GM21528 (cell line): ENCODE data around the gene IL17D.
"Not testable (repeated sequence)": the region's sequence is repeated elsewhere in the genome, so short reads cannot be mapped to it uniquely, and the experiment has no call there.

Experiments used
- ATAC-seq: cut with Tn5 transposase; IDR thresholded peaks from one replicate; pipeline ENCODE4 v1.9.1; 2021; ENCODE audit warnings: mild to moderate bottlenecking, moderate library complexity; ENCODE audit not compliant: unreplicated experiment, low FRiP score

The IL17D gene

DNA sequence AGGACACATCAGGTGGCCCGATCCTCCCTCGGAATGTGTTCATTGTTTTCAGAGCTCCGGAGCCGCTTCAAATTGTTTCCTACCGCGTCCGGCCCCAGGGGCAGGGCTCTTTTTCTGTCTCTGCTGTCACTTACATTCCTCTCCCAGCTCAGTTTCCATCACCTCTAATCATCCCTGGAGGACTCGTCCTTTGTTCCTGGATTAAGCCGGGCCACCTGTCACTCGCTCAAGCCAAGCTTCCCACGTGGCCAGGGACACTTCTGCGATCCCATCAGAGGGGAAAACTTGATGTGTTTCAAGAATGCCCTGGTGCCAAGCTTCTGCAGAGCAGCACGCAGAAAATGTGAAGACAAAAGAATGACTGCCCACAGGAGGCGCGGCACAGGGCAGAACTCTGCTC lies 13.5 kb downstream of the IL17D start:
- no peak for ATAC-seq

DNA sequence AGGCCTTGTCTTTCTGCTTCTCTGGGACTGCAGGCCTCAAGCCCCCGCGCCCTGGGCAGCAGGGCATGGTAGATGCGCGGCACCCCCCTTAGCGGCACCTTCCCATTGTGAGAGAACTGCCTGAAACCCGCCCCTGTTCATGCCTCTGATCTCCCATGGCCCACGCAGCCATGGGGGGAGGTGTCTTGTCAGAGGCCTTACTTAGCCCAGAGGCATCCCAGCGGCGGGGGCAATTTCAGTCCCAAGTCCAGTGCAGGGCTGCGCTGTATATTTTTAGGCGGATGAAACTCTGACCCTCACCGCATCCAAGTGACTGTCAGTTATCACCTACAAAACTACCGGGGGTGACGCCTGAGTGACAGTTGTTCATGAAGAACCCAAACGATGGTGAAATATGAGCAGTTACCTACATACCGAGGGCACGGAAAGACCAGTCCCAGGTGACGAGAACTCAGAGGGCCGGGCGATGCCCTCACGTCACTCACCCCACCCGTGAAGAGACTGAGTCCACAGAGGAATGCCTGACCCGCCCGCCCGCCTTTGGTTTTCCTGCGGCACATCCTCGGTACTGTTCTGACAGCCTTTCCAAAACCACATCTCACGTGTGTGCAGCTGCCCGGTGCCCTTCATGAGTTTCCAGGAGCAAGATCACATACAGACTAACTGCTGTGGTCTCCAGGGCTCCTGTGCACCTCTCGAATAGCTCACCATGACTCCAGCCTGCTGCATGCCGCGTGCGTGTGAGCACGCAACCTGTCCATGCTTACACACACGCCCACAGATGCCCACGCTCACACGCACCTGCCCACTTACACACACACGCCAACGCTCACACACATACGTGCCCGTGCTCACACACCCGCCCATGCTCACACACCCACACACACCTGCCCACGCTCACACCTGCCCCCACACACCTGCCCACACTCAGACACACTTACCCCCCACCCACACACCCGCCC lies 14.4 kb downstream of the IL17D start:
- no peak for ATAC-seq

DNA sequence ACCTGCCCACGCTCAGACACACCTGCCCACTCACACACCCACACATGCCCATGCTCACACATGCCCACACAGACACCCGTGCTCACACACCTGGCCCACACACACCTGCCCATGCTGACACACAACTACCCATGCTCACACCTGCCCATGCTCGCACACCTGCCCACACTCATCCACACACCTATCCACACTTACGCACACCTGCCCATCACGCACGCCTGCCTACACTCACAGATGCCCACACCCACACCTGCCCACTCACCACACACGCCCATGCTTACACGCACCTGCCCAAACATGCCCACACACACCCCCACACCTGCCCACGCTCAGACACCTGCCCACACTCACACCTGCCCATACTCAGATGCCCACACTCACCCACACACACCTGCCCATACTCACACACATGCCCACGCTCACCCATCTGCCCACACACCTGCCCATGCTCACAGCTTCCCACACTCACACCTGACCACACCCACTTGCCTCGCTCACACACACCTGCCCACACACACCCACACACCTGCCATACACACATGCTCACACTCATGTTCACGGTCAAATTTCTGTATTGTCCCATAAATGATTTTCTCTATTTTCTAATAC lies 15.6 kb downstream of the IL17D start:
- no peak for ATAC-seq

DNA sequence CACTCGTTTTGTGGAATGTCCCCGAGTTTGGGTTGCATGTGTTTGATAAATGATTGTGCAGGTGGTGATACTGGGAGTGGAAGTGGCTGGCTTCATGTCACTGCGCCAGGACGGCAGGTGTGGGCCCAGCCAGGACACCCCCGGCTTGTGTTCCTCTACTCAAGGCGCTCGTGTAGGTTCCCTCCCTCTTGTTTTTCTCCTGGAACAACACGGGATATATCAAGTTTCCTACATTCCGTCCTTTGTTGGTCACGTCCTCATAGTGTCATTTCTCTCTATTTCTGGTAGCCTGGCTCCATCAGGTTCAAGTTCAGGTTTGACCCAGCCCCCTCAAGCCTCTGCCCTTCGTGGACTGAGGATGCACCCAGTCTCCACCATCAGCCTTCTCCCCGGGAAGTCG lies 16.3 kb downstream of the IL17D start:
- no peak for ATAC-seq

DNA sequence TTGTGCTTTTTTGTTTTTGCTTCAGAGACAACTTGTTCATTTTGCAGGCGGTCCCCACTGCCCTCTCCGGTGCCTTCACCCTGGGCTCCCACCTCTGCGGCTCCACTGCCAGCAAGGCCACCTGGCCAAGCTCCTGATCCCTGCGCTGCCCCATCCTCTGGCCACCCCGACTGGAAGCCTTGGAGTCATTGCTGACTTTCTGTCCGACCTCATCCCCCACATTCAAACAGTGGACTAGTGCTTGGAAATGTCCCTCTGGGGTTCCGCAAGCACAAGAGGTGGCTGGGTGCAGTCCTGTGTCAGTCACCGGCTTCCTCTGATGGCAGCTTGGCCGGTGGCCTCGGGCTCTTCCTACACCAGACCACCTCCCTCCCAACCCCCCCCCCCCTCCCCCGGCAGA lies 17.0 kb downstream of the IL17D start:
- no peak for ATAC-seq

DNA sequence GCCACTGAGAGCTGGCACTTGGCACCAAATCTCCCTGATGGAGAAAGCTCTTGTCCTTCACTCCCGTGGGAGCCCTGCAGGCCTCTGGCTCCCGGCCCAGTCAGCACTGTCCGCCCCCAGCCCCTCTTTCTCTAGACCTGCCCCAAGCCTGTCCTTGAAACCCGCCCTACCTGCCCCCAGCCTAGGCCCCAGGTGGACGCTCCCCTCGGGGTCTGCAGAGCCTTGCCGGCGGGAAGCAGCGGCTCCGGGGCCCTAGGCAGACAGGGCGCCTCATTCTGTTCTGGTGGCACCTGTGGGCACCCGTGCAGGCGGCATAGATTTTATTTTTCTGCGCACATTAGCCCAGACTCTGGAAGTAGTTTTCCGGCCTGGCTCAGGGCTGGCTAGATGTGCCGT lies 17.6 kb downstream of the IL17D start:
- ATAC-seq: no peak

DNA sequence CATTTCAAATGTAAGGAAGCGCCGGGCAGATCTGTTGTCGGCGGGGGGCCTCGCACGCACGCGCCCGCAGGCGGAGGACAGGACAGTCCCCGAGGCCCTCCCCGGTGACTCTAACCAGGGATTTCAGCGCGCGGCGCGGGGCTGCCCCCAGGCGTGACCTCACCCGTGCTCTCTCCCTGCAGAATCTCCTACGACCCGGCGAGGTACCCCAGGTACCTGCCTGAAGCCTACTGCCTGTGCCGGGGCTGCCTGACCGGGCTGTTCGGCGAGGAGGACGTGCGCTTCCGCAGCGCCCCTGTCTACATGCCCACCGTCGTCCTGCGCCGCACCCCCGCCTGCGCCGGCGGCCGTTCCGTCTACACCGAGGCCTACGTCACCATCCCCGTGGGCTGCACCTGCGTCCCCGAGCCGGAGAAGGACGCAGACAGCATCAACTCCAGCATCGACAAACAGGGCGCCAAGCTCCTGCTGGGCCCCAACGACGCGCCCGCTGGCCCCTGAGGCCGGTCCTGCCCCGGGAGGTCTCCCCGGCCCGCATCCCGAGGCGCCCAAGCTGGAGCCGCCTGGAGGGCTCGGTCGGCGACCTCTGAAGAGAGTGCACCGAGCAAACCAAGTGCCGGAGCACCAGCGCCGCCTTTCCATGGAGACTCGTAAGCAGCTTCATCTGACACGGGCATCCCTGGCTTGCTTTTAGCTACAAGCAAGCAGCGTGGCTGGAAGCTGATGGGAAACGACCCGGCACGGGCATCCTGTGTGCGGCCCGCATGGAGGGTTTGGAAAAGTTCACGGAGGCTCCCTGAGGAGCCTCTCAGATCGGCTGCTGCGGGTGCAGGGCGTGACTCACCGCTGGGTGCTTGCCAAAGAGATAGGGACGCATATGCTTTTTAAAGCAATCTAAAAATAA lies 18.2 kb downstream of the IL17D start:
- ATAC-seq: no peak

DNA sequence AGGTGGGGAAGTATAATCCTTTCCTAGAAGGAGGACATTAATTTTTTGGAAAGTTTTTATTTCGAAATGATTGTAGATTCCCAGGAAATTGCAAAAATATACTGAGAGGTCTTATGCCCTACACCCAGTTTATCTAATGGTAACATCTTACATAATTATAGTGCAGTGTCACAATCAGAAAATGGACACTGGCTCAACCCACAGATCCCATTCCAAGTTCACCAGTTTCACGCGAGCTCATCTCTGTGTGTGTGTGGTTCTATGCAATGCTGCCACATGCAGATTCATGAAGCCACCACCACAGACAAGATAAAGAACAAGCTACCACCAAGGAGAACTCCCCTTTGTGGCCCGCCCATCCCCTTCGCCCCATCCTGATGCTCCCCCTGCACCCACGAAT lies 24.4 kb downstream of the IL17D start:
- ATAC-seq: no peak

DNA sequence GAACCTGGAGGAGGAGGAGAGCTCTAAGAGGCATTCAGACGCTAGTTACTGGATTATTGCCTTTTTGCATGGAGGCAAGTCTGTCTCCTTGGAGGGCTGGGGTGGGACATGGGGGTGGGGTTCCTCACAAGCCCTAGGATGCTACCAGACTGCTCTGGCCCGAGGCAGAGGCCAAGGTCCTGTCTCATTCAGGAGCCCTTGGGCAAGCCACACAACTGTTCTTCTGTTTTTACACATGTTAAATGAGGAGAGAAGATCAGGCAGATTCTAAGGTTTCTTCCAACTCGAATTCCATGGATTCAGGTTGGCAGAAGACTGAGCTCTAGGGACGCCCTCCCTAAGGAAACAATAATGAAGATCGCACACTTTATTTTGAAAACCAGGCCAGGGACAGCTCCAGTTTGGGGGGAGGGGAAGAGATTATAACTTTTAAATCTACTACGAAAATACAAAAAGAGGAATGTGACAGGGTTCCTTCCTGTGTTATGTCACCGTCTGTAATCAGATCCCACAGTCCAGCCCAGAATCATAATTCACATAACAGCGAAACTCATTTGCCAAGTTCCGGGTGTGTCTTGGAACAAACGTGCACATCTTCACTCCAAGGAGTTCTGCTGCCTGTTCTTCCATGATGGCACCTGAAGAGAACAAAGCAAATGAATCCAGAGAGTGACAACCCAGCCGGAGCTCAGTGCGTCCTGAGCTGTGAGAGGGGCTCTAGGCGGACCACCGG lies 25.2 kb downstream of the IL17D start:
- no peak for ATAC-seq

DNA sequence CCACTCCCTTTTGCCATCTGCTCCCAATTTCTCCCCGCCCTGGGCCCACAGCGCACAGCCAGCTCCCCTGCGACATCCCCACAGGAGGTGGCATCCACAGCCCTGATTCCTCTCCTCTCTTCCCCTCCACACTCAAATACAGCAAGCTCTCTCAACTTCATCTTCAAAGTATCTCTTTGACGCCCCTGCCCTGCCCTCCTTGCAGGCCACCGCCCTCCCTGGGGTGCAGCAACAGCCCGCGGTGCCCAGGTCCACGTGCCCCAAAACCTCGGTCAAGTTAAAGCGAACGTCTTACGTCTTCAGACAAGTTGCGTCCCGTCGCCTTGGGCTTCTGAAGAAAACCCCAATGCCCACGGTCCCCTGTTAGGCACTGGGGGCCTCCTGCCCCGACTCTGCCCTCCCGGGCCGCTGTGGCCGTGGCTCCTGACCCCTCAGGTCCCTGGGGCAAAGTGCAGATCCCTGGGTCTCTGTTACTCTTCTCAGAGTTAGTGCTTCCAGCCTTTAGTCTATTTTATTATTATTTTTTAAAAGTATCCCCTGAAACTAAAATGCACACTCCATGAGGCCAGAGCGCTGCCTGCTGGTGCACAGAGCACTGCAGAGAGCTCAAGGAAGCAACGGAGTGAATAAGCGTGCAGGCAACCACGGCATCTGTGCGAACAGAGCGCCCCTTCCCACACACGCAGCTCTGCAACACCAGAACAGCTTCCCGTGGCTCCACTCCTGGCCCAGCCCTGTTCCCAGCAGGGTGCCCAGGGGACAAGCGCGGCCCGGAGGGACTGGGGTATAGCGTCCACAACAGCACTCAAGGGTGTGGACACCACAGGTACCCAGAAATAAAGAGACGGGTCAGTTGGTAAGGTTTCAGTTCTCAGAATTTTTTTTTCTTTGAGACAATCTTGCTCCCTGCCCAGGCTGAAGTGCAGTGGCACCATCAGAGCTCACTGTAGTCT lies 26.4 kb downstream of the IL17D start:
- no peak for ATAC-seq

DNA sequence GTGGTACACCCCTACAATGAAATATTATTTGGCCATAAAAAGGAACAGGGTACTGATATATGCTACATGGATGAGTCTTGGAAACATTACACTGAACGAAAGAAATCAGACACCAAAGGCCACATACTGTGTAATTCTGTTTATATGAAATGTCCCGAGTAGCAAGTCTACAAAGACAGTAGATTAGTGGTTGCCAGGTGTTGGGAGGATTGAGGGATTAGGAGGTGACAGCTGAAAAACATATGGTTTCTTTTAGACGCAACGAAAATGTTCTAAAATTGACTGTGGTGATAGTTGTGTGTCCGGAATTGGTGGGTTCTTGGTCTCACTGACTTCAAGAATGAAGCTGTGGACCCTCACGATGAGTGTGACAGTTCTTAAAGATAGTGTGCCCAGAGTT lies 35.1 kb downstream of the IL17D start:
- no peak for ATAC-seq

DNA sequence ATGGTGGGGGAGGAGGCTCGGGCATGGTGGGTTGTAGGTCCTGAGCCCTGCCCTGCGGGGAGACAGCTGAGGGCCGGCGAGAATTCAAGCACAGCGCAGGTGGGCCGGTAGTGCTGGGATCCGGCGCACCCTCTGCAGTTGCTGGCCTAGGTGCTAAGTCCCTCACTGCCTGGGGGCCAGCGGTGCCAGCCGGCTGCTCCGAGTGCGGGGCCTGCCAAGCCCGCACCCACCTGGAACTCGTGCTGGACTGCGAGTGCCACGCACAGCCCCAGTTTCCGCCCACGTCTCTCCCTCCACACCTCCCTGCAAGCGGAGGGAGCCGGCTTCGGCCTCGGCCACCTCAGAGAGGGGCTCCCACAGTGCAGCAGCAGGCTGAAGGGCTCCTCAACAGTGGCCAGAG lies 36.5 kb downstream of the IL17D start:
- no peak for ATAC-seq

DNA sequence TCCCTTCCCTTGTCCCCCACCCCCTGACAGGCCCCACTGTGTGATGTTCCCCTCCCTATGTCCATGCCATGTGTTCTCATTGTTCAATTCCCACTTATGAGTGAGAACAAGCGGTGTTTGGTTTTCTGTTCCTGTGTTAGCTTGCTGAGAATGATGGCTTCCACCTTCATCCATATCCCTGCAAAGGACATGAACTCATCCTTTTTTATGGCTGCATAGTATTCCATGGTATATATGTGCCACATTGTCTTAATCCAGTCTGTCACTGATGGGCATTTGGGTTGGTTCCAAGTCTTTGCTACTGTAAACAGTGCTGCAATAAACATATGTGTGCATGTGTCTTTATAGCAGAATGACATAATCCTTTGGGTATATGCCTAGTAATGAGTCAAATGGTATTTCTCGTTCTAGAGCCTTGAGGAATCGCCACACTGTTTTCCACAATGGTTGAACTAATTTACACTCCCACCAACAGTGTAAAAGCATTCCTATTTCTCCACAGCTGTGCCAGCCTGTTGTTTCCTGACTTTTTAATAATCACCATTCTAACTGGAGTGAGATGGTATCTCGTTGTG lies 40.4 kb downstream of the IL17D start:
- ATAC-seq: not testable (repeated sequence)

DNA sequence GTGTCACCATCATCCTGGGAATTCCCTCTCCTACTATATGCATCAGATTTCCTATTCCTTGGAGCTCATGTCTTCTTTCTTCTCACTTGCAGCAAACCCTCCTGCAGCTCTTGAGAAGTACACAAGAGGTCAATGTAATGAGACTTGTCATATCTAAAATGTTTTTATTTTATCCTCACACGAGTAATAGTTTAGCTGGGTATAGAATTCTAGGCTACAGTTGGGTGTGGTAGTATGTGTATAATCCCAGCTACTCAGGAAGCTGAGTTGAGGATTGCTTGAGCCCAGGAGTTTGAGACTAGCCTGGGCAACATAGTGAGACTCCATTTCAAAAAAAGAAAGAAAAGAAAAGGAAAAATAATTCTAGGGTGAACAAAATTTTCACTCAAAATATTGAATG lies 45.9 kb downstream of the IL17D start:
- no peak for ATAC-seq

DNA sequence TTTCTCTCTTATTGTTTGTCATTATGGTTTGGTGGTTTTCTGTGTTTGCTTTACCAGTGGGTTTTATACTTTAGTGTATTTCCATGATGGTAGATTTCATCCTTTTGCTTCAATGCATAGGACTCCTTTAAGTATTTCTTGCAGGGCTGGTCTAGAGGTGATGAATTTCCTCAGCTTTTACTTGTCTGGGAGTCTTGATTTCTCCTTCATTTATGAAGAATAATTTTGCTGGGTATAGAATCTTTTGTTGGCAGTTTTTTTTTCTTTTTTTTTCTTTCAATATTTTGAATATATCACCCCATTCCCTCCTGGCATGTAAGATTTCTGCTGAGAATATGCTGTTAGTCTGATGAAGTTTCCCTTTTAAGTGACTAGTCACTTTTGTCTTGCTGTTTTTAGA lies 50.5 kb downstream of the IL17D start:
- ATAC-seq: no peak

DNA sequence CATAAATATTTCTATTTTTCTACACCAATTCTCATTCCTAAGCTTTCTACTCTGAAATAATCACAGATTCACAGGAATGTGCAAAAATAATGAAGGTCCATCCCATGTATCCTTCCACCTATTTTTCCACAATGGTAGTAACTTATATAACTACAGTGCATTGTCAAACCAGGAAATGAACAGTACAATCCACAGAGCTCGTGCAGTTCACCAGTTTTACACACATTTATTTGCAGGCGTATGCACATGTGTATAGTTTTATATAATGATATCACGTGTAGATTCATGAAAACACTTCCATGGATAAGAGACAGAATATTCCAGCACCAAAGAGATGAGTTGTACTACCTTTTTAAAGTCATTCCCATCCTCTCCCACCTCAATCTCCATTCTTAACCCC lies 57.4 kb downstream of the IL17D start:
- ATAC-seq: no peak

DNA sequence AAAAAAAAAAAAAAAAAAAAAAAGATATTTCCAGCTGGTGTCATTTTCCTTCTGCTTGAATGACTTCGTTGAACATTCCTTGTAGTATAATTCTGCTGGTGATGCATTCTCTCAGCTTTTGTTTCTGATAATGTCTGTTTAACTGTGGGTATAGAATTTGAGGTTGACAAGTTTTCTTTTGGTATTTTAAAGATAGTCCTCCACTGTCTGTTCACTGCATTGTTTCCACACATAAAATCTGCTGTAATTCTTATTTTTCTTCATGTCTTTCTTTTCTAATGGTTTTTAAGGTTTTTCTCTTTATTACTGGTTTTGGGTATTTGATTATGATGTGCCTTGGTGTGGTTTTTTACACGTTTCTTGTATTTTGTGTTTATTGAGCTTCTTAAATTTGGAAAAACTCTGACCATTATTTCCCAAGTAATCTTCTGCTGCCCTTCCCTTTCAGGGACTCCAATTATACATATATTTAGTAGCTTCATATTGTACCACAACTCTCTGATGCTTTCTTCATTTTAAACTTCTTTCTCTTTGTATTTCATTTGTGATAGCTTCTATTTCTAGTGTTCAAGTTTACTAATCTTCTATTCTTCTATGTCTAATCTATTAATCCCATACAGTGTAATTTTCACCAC lies 63.9 kb downstream of the IL17D start:
- ATAC-seq: no peak

DNA sequence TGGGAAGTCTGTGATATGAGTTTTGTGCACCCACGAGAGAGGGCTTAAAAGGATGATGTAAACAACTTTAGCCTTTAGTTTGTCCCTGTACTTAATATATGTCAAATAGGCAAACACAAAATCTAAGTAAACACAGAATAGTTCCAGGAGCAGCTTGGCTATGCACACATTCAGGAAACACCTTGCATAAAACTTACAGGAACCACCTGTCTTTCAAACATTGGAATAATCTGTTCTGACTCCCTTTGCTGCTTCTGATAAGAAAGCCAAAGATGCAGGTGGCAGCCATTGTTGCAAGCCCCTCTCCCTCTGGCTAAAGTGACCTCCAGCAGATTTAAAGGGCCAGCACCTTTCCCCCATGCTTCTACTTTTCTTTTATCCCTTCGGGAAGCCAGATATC lies 65.6 kb downstream of the IL17D start:
- ATAC-seq: no peak

DNA sequence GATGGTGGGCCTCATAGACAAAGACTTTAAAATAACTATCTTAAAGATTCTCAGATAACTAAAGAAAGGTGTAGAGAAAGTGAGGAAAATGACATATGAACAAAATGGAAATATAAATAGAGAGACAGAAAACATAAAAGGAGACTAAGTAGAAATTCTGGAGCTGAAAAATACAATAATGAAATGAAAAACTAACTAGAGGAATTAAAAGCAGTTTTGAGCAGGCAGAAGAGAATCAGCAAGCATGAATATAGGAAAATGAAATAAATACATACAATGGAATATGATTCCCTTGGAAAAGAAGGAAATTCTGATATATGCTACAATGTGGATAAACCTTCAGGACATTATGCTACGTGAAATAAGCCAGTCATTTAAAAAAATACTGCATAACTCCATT lies 66.3 kb downstream of the IL17D start:
- ATAC-seq: no peak
